GM12878 (cell line): ENCODE measurements around the gene ADCY2.

Source experiments
- DPF2 ChIP-seq: fragments of 450-650 bp; IDR thresholded peaks from 2 replicates; pipeline ENCODE4 v1.6.1; 2017; ENCODE audit warnings: mild to moderate bottlenecking
- EGR1 ChIP-seq, 2 experiments: IDR thresholded peaks; 1 replicate in 1 of 2; 2 replicates in 1 of 2; pipeline ENCODE4 v1.6.1; 2011 to 2012; ENCODE audit warnings: low read depth in 2 of 2, low read length in 2 of 2, borderline replicate concordance in 1 of 2, mild to moderate bottlenecking in 1 of 2, moderate library complexity in 1 of 2
- EZH2 ChIP-seq: IDR thresholded peaks from 2 replicates; pipeline ENCODE4 v1.6.1; 2012; ENCODE audit warnings: low read depth, mild to moderate bottlenecking, control low read depth, inconsistent platforms, low read length, borderline replicate concordance; ENCODE audit not compliant: control insufficient read depth
- PBX3 ChIP-seq: IDR thresholded peaks from 2 replicates; pipeline ENCODE4 v1.6.1; 2011; ENCODE audit warnings: mild to moderate bottlenecking, low read depth, low read length, moderate library complexity; ENCODE audit not compliant: insufficient replicate concordance
- POLR2A ChIP-seq: IDR thresholded peaks from 2 replicates; pipeline ENCODE4 v1.6.1; 2011; ENCODE audit warnings: low read depth, mild to moderate bottlenecking, low read length
- POLR2AphosphoS5 ChIP-seq: IDR thresholded peaks from 2 replicates; pipeline ENCODE4 v1.6.1; 2011; ENCODE audit warnings: mild to moderate bottlenecking, low read length, inconsistent platforms
- YY1 ChIP-seq: IDR thresholded peaks from 2 replicates; pipeline ENCODE4 v1.6.1; 2011; ENCODE audit warnings: low read depth, mild to moderate bottlenecking, low read length
- ZNF217 ChIP-seq: fragments of 450-650 bp; IDR thresholded peaks from 2 replicates; pipeline ENCODE4 v1.6.1; 2017; ENCODE audit warnings: antibody characterized with exemption, mild to moderate bottlenecking
- TF ChIP-seq, protein P1 (sequence below), 3 experiments: IDR thresholded peaks in 2 of 3; conservative IDR thresholded peaks in 1 of 3; 2 replicates each; pipeline ENCODE4 v1.5.1; 2011; ENCODE audit warnings: low read depth in 3 of 3, low read length in 3 of 3, mild to moderate bottlenecking in 3 of 3, control low read depth in 2 of 3, moderate library complexity in 2 of 3, inconsistent platforms in 1 of 3, mixed read lengths in 1 of 3; ENCODE audit not compliant: control insufficient read depth in 2 of 3, insufficient read depth in 1 of 3; ENCODE audit errors: extremely low read depth in 1 of 3

- no peak for TF ChIP-seq EZH2
- TF ChIP-seq, protein P1, sequence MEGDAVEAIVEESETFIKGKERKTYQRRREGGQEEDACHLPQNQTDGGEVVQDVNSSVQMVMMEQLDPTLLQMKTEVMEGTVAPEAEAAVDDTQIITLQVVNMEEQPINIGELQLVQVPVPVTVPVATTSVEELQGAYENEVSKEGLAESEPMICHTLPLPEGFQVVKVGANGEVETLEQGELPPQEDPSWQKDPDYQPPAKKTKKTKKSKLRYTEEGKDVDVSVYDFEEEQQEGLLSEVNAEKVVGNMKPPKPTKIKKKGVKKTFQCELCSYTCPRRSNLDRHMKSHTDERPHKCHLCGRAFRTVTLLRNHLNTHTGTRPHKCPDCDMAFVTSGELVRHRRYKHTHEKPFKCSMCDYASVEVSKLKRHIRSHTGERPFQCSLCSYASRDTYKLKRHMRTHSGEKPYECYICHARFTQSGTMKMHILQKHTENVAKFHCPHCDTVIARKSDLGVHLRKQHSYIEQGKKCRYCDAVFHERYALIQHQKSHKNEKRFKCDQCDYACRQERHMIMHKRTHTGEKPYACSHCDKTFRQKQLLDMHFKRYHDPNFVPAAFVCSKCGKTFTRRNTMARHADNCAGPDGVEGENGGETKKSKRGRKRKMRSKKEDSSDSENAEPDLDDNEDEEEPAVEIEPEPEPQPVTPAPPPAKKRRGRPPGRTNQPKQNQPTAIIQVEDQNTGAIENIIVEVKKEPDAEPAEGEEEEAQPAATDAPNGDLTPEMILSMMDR (IDR thresholded peaks at IDR 0.05 in 2 of 3, conservative IDR thresholded peaks at IDR 0.05 in 1 of 3; ENCODE audit: control insufficient read depth in 2 of 3, extremely low read depth in 1 of 3, insufficient read depth in 1 of 3, low read depth in 3 of 3, low read length in 3 of 3): no peak
- no peak for TF ChIP-seq POLR2A
- no peak for TF ChIP-seq YY1
- no peak for TF ChIP-seq PBX3
- no peak for TF ChIP-seq ZNF217
- TF ChIP-seq EGR1 (IDR thresholded peaks at IDR 0.05; ENCODE audit: borderline replicate concordance in 1 of 2, low read depth in 2 of 2, low read length in 2 of 2): no peak
- TF ChIP-seq POLR2AphosphoS5: no peak
- TF ChIP-seq DPF2: no peak
Measured at GRCh38 chr5:7348168-7348854, 47.6 kb upstream of the ADCY2 start.
